Activated T-cell treated with anti-CD3 and anti-CD28 coated beads for 48 hours (primary cell): ENCODE results near the gene EXOC1.
"Not testable (repeated sequence)": the region's sequence is repeated elsewhere in the genome, so short reads cannot be mapped to it uniquely, and the experiment has no call there.

Experiments used
- DNase-seq: peaks from one replicate; pipeline ENCODE4 v3.0.0-alpha.2; 2020; ENCODE audit warnings: low read depth

EXOC1 gene, protein sequence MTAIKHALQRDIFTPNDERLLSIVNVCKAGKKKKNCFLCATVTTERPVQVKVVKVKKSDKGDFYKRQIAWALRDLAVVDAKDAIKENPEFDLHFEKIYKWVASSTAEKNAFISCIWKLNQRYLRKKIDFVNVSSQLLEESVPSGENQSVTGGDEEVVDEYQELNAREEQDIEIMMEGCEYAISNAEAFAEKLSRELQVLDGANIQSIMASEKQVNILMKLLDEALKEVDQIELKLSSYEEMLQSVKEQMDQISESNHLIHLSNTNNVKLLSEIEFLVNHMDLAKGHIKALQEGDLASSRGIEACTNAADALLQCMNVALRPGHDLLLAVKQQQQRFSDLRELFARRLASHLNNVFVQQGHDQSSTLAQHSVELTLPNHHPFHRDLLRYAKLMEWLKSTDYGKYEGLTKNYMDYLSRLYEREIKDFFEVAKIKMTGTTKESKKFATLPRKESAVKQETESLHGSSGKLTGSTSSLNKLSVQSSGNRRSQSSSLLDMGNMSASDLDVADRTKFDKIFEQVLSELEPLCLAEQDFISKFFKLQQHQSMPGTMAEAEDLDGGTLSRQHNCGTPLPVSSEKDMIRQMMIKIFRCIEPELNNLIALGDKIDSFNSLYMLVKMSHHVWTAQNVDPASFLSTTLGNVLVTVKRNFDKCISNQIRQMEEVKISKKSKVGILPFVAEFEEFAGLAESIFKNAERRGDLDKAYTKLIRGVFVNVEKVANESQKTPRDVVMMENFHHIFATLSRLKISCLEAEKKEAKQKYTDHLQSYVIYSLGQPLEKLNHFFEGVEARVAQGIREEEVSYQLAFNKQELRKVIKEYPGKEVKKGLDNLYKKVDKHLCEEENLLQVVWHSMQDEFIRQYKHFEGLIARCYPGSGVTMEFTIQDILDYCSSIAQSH

DNA sequence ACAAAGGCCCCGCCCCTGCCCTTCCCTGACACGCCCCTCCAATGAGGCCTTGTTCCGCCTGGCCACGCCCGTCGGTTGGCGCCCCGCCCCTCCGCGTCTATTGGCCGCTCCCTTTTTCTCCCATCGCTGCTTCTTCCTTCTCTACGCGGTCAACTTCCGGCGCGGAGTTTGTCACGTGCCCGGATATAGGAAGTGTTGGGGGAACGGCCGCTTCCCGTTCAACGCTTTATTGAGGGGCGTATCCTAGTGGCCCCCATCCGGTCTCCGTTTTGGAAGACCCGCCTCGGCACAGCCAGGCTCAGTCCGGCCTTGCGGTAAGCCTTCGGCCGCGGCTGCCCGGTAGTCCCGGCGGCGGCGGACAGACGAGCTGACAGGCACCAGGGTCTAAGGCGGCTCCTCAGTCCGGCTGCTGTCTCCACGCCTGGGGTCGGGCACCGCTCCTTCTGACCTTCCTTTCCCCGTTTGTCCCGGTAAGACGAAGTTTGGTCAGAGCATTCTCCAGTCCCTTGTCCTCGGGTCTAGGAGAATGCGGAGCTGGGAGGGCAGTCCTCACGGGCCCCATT, at the start of gene EXOC1:
EXOC1 (plus strand) TSS at position 165 of the 563 bp plus-strand sequence. CDS start 4,676 bp downstream, outside the sequence.
- peak; percentile 97 for DNase-seq

DNA sequence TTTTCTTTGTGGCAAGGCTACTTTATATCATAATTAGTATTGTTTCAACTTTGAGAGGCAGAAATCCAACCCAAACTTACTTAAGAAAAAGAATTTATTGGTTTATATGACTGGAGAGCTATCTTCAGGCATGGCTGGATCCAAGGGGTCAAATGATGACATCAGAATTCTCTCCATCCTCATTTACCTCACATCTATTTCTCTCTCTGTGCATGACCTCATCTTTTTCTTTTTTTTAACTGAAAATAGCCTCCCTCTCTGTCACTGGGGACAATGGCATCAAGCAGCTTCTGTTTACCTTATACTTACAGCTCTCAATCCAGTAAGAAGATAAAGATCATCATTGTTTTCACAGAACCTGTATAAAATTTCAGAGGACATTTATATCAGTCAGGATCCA, 45.9 kb upstream of the EXOC1 start:
- DNase-seq = no peak

DNA sequence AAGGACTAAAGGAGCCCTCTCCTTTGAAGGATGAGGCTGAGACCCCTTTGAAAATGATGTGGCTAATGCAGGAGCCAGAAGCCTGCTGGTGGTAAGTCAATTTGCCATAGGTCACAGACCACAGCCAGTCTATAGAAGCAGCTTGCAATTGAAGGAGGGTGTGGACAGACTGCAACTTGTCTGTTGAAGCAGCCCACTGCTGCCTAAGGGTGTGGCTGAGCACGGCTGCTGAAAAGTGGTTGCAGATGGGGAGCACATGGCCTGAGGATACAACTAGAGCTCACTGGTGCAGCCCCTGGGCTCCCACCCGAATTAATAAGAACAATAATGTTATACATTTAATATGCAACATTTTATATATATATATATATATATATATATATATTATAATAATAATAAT, 45.3 kb upstream of the EXOC1 start:
- no peak for DNase-seq

DNA sequence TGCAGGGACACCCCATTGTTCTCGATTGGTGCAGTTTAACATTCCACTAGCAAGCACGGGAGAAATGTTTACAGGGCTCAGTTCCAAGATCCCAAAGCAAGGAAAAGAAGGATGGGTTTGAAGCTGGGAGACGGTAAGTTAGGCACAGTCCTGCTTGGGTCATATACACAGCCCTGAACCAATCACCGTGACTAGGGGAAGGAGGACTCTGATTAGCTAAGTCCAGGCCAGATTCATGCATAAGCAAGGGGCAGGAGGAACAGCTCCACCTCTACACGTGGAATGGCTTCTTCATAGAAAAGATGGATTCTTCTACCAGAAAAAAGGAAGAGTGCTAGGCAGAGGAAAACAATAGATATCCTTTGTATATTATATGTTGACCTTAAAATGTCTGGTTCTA, 44.8 kb upstream of the EXOC1 start:
- no peak for DNase-seq

DNA sequence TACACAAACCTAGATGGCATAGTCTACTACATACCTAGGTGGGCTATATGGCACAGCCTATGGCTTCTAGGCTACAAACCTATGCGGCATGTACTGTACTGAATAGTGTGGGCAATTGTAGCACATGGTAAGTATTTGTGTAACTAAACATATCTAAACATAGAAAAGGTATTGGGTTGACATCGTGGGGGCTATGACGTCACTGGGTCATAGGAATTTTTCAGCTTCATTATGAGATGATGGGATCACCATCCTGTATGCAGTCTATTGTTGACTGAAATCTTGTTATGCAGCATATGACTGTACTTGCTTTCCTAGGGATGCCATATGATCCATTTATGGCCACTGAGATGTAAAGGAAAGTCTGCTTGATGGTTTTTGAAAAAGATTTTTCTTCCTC, 35.8 kb upstream of the EXOC1 start:
- DNase-seq = no peak

DNA sequence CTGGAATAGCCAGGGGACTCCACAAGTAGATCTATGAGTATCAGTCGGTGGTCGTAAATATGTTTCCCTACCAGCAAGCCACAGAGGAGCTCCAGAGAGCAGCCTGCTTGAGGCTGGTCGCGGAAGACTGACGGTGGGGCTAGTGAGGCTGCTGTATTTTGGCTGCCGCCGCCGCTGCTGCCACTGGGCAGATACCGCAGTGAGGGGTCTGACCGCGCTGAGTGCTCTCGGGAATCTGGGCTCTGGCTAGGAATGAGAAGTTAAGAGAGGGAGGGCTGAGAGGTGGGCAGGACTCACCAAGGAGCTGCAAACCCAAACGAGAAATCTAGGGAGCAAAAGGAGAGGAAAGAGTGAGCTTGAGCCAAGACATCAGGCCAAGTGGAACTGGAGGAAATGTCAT, 33.8 kb upstream of the EXOC1 start, which contains the start of gene EXOC1L:
EXOC1L (plus strand) TSS at position 157 of the 400 bp plus-strand sequence; CDS start at position 394, 237 bp downstream.
- DNase-seq = no peak

DNA sequence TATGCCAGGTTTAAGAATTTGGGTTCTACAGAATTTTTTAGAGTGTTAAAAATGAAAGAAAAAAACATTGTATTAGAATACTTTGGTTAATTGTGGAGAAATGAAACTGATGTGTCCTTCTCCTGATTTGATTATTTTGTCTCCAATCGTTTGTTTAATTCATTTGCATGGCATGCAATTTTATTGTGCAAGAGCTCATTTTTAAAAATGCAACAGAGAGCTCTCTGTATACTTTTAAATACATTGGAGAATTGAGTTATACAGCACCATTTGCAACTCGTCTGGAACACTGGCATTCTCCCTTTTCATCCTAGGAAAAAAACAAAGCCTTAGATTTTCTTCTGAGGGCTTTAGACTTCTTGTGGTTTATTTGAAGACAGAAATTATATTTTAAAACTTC, 33.2 kb upstream of the EXOC1 start:
- DNase-seq = no peak

DNA sequence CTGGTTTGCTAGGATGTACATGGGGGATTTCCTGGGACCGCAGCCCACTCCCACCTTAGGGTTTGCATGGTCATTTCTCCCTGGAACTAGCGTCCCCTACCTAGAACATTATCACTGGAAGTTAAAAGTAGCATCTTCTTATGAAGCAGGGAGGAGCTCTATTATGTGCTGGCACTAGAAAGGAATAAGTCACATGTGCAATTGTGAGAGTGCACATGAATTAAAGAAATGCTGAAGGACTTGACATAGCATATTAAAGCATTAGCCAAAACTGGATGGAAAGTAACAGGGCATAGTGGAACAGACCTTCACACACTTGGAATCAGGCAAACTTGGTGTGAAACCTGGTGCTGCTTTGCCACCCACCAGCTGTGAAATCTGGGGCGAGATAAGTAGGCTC, 31.1 kb upstream of the EXOC1 start:
- no peak for DNase-seq

DNA sequence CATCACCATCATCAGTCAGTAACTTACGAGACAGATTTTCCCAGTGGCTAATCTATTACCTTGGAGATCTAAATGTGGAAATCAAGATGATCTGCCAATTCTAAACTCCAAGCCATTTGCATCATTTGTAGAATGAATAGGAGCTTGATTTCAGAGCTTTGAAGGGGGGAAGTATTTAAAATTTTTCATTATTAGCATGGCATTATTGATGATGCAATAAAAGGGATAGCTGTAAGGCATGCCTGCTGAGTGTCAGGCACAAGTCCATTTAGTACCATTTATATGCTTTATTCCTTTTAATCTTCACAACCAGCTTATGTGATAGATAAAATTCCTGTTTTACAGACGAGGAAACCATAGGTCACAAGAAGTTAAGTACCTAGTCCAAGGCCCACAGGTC, 28.6 kb upstream of the EXOC1 start:
- no peak for DNase-seq

DNA sequence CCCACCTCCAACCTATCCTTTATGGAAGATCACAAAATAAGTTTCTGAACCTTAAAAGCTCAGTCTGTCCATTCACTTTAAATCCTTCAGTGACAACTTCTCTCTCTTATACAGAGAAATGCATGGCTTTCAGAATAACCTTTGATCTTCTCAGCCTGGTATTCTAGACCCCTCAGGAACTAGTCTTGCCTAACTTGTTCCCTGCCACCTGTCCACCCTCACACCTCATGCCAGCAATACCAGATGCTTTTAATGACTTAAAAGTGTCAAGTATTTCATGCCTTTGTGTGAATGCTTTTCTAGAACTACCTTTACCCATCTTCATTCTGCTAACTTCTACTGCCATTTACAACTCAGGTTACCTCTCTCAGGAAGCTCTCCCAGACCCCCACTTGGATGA, 26.5 kb upstream of the EXOC1 start:
- no peak for DNase-seq

DNA sequence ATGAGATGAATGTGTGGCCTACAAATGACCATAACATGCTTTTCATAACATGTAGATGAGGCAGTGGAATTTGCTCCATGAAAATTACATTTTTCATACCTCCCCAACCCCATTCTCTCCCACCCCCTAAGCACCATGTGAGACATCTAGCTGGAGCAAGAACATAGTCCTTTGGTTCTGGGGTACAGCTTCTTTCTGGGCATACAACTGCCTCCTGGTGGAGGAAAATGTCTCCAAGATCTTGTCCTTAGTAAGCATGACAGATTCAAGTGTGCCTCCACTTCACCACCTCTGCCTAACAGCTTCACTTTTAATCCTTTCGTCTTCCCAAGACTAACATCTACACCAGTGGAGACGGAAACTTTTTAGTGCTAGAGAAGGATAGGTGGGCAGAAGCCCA, 25.9 kb upstream of the EXOC1 start:
- DNase-seq = no peak

DNA sequence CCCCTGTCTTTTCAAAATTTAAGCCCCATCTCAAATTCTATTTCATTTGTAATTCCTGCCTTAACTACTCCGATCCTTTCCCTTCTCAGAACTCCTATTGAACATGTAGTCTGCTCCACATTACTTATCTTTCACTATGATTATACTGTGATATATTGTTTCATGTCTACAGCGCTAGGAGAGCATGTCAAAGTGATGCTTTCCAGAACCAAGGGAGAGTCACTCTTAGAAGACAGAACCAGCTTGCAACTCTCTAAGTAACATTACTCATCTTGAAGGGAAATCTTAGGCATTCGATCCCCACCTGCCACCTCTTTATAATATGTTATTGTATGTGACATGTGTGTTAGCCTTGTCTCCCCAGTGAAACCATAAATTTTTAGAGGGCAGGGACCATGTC, 23.4 kb upstream of the EXOC1 start:
- DNase-seq = no peak

DNA sequence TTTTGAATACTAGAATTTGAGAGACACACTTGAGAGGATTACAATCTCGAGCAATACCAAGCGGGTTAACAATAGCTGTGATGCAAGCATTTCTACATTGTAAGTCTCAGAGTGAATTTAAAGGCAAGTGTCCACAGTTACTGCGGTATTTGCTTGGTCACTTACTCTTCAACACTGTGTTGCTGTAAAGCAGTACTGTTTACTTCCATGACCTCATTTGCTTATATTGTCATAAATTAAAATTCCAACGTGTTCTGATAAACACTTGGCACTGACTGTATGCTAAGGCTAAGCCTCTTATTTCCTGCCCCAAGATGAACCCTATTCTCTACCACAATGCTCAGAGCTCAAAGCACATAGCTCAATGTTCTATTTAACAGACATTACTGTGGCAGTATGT, 22.7 kb upstream of the EXOC1 start:
- DNase-seq = no peak

DNA sequence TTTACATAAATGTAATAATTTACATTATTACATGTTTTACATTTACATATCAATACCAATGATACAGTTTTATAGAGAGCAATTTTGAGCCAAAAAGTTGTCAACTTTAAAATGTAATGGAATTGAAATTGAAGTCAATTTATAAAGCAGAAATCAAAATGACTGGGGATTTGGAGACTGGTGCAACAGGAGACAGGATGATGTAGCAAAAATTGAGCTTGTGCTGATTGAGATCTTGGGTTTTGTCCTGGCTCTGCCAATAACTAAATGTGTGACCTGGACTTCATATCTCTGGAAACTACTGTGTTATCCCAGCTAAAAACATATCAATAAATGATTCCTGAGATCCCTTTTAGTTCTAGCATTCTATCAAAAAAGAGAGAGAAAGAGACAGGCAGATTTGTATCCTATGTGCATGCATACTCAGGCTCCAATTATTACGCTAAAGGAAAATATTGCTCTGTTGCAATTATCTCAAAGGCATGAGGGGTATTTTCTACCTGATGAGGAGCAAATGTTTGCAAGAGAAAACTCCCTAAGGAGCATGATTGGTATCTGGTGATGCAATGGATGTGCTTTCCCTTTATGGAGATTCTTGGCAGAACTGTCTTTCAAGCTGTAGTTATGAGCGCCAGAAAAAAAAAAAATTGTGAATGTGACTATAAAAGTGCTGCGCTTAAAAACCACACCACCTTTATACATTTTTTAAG, 19.2 kb upstream of the EXOC1 start:
- no peak for DNase-seq

DNA sequence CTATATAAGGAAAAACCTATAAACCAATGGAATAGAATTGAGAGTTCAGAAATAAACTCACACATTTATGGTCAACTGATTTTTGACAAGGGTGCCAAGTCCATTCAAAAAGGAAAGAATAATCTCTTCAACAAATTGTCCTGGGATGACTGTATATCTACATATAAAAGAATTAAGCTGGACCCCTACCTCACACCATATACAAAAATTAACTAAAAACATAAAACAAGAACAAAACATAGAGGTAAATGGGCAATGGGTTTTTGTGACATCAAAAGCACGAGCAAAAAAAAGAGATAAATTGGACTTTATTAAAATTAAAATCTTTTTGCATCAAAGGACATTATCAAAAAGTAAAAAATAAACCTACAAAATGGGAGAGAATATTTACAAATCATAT, 15.5 kb upstream of the EXOC1 start:
- no peak for DNase-seq

DNA sequence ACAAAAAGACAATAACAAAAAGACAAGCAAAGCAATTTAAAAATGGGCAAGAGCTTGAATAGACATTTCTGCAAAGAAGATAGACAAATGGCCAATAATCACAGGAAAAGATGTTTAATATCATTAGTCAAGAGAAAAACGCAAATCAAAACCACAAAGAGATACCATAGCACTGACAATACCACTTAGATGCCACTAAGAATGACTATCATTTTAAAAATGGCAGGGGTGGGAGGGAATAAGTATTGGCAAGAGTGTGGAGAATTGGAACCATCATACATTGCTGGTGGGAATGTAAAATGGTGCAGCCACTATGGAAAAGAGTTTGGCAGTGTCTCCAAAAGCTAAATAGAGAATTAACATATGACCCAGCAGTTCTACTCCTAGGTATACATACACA, 15.1 kb upstream of the EXOC1 start:
- no peak for DNase-seq

DNA sequence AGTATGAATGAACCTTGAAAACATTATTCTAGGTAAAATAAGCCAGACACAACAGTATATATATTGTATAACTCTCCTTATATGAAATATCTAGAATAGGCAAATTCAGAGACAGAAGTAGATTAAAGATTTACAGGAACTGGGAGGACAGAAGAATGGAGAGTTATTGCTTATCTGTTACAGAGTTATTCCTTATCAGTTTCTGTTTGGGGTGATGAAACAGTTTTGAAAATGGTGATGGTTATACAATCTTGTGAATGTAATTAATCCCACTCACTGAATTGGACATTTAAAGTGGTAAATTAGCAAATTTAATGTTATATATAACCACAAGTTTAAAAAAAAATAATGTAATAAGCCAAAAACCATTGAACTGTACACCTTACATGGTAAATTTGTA, 14.5 kb upstream of the EXOC1 start:
- DNase-seq = no peak

DNA sequence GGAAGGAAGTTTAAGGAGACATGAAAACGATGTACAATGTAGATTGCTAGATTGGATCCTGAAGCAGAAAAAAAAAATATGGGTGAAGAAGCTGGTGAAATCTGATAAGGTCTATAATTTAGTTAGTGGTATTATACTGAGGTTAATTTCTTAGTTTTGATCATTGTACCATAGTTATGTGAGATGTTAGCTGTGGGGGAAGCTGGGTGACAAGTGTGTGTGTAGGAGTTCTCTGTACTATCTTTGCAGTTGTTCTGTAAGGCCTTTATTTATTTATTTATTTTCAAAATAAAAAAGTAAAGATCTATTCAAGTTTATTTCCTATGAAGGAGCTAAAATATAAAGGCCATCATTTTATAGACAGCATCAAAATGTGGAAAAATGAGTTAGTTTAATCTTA, 12.5 kb upstream of the EXOC1 start:
- DNase-seq = no peak

DNA sequence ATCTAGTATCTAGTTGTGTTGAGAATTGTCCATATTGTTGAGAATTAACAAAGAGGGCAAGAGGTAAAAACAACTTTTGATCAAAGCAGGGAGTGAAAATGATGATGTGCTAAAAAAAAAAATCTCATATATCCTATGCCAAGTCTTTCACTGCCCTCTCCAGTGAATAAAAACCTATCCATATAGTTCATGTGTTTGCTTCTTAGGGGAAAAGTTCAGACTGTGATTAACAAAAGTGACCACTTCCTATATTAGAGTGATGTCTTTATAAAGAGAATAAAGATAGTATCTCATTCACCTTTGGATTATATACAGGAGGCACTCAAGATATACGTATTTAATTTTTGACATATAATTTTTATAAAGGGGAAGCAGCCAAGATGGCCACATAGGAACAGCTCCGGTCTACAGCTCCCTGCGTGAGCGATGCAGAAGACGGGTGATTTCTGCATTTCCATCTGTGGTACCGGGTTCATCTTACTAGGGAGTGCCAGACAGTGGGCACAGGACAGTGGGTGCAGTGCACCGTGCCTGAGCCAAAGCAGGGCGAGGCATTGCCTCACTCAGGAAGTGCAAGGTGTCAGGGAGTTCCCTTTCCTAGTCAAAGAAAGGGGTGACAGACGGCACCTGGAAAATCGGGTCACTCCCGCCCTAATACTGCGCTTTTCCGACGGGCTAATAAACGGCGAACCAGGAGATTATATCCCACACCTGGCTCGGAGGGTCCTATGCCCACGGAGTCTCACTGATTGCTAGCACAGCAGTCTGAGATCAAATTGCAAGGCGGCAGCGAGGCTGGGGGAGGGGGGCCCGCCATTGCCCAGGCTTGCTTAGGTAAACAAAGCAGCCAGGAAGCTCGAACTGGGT, 11.8 kb upstream of the EXOC1 start:
- DNase-seq = not testable (repeated sequence)

DNA sequence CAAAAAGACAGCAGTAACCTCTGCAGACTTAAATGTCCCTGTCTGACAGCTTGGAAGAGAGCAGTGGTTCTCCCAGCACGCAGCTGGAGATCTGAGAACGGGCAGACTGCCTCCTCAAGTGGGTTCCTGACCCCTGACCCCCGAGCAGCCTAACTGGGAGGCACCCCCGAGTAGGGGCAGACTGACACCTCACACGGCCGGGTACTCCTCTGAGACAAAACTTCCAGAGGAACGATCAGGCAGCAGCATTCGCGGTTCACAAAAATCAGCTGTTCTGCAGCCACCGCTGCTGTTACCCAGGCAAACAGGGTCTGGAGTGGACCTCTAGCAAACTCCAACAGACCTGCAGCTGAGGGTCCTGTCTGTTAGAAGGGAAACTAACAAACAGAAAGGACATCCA, 11.1 kb upstream of the EXOC1 start:
- DNase-seq = not testable (repeated sequence)

DNA sequence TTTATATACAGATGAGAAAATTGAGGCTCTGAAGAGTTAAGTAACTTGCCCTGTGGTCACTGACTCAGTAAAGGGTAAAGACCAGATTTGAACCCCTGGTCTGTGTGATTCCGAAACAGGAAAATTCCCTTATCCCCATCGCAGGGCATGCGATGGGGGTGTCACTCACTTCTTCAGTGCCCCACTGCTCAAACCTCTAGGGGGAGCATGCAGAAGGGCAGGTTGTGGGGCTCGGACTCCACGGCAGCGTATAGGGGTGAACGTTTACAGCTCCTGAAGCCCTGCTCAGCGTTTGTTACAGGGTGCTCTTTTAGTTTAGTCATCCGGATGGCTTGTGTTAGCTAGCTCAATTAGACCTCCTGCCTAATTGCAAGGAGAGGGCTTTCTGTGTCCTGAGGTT, 3.7 kb upstream of the EXOC1 start:
- no peak for DNase-seq
